HL-60 (cell line): ENCODE results near the gene PNMA1.
"Not testable (repeated sequence)": the region's sequence is repeated elsewhere in the genome, so short reads cannot be mapped to it uniquely, and the experiment has no call there.

Source experiments
- DNase-seq, 2 experiments: peaks; one replicate each; pipeline ENCODE4 v3.0.0-alpha.2; 2010 to 2020; ENCODE audit warnings: low read depth in 1 of 2, low spot score in 1 of 2
- H3K27ac ChIP-seq: fragments of 250-450 bp; sonication (Bioruptor Pico); replicated peaks from 2 replicates; pipeline ENCODE4 v1.5.1; 2020; ENCODE audit warnings: mild to moderate bottlenecking, moderate library complexity
- H3K27me3 ChIP-seq: fragments of 250-450 bp; sonication (Bioruptor Pico); 2 replicates; pipeline ENCODE4 v1.5.1; 2021; ENCODE audit warnings: mild to moderate bottlenecking, moderate library complexity; ENCODE audit not compliant: insufficient read depth, poor library complexity, severe bottlenecking
- H3K4me3 ChIP-seq: replicated peaks from 2 replicates; pipeline ENCODE4 v1.5.1; 2011; ENCODE audit warnings: mild to moderate bottlenecking, control low read depth, low read length; ENCODE audit not compliant: insufficient read depth
- CTCF ChIP-seq: IDR thresholded peaks from one replicate; pipeline ENCODE4 v1.5.1; 2011; ENCODE audit warnings: low read length, control low read depth, inconsistent platforms; ENCODE audit not compliant: insufficient read depth
- GABPA ChIP-seq: IDR thresholded peaks from 2 replicates; pipeline ENCODE4 v1.6.1; 2012; ENCODE audit warnings: low read depth
- POLR2AphosphoS5 ChIP-seq: IDR thresholded peaks from 2 replicates; pipeline ENCODE4 v1.6.1; 2012; ENCODE audit warnings: low read depth
- REST ChIP-seq: IDR thresholded peaks from 2 replicates; pipeline ENCODE4 v1.6.1; 2012; ENCODE audit warnings: low read depth; ENCODE audit not compliant: insufficient replicate concordance
- SPI1 ChIP-seq: IDR thresholded peaks from 2 replicates; pipeline ENCODE4 v1.6.1; 2012; ENCODE audit warnings: low read depth, mild to moderate bottlenecking, borderline replicate concordance

Gene PNMA1

GRCh38 chr14:73713206-73713802 is 880 bp downstream of the PNMA1 start:
- H3K4me3 ChIP-seq: peak overlapping the region; percentile 59
- TF ChIP-seq SPI1: no peak
- no peak for TF ChIP-seq REST
- TF ChIP-seq POLR2AphosphoS5: no peak
- TF ChIP-seq CTCF: no peak
- no peak for TF ChIP-seq GABPA
- no peak for DNase-seq
- H3K27me3 ChIP-seq: no peaks in the 10 kb centered on the region
- H3K27ac ChIP-seq: no peak overlapping the region

- H3K27ac ChIP-seq: no peak overlapping the region
- no peak overlapping the region for H3K4me3 ChIP-seq
- no peak for TF ChIP-seq GABPA
- no peaks in the 10 kb centered on the region for H3K27me3 ChIP-seq
- no peak for DNase-seq
These were observed 1.5 kb downstream of the PNMA1 start for GRCh38 chr14:73712540-73713180.

GRCh38 chr14:73712071-73712506 is 2.1 kb downstream of the PNMA1 start:
- Histone ChIP-seq H3K27me3 (no peaks in the 10 kb centered on the region), H3K27ac (no peak overlapping the region), H3K4me3 (no peak overlapping the region)
- DNase-seq: no peak
- TF ChIP-seq POLR2AphosphoS5: no peak
- no peak for TF ChIP-seq SPI1
- no peak for TF ChIP-seq CTCF
- no peak for TF ChIP-seq REST
- no peak for TF ChIP-seq GABPA

- DNase-seq: no peak
- Histone ChIP-seq H3K4me3 (no peak overlapping the region), H3K27me3 (no peaks in the 10 kb centered on the region), H3K27ac (no peak overlapping the region)
- TF ChIP-seq SPI1: no peak
These were observed 3.4 kb downstream of the PNMA1 start for GRCh38 chr14:73710737-73711136.

- Histone ChIP-seq H3K4me3 (no peak overlapping the region), H3K27ac (no peak overlapping the region), H3K27me3 (no peaks in the 10 kb centered on the region)
- DNase-seq: no peak
- TF ChIP-seq POLR2AphosphoS5 (no peak), GABPA (no peak), SPI1 (no peak), CTCF (no peak)
These were observed 4.2 kb downstream of the PNMA1 start for GRCh38 chr14:73709904-73710469.

- H3K27ac ChIP-seq, H3K27me3 ChIP-seq, DNase-seq, H3K4me3 ChIP-seq: not testable (repeated sequence)
These were observed 6.1 kb downstream of the PNMA1 start for GRCh38 chr14:73708076-73708475.
